GM19238 (cell line): Measurements from ENCODE around the gene HAGH.
"Not testable (repeated sequence)": the region's sequence is repeated elsewhere in the genome, so short reads cannot be mapped to it uniquely, and the experiment has no call there.

Experiments used
- DNase-seq: peaks from one replicate; pipeline ENCODE4 v3.0.0; 2011; ENCODE audit warnings: low spot score; ENCODE audit not compliant: insufficient read length

The HAGH gene

GRCh38 chr16:1810536-1810935 is 16.1 kb downstream of the HAGH start:
- DNase-seq, result no peak

- no peak for DNase-seq
Observed at GRCh38 chr16:1810106-1810505, 16.5 kb downstream of the HAGH start.

GRCh38 chr16:1809281-1809801 is 17.3 kb downstream of the HAGH start:
- DNase-seq, result no peak

- no peak for DNase-seq
Observed at GRCh38 chr16:1808691-1809090, 17.9 kb downstream of the HAGH start.

GRCh38 chr16:1807626-1808025 is 19.0 kb downstream of the HAGH start:
- no peak for DNase-seq

- no peak for DNase-seq
Observed at GRCh38 chr16:1800701-1801100, 25.9 kb downstream of the HAGH start.

- not testable (repeated sequence) for DNase-seq
Observed at GRCh38 chr16:1799263-1799662, 27.4 kb downstream of the HAGH start.

GRCh38 chr16:1794908-1795666 is 31.5 kb downstream of the HAGH start:
- no peak for DNase-seq

GRCh38 chr16:1794221-1794871 is 32.3 kb downstream of the HAGH start:
- no peak for DNase-seq

GRCh38 chr16:1793578-1794220 is 32.9 kb downstream of the HAGH start, which contains the start of gene IGFALS:
Gene IGFALS (minus strand): TSS chr16:1793705. CDS start chr16:1793652, 53 bp downstream.
- DNase-seq, result no peak

- no peak for DNase-seq
Observed at GRCh38 chr16:1792836-1793577, 33.6 kb downstream of the HAGH start.

- DNase-seq, result no peak
Observed at GRCh38 chr16:1791943-1792812, 34.4 kb downstream of the HAGH start.

GRCh38 chr16:1791256-1791942 is 35.2 kb downstream of the HAGH start:
- no peak for DNase-seq

- DNase-seq, result no peak
Observed at GRCh38 chr16:1790611-1791255, 35.9 kb downstream of the HAGH start.

- no peak for DNase-seq
Observed at GRCh38 chr16:1790261-1790610, 36.4 kb downstream of the HAGH start.

GRCh38 chr16:1789643-1790045 is 37.0 kb downstream of the HAGH start:
- DNase-seq, result no peak

- DNase-seq, result no peak
Observed at GRCh38 chr16:1788708-1789100, 37.9 kb downstream of the HAGH start.

- DNase-seq, result no peak
Observed at GRCh38 chr16:1788095-1788707, 38.4 kb downstream of the HAGH start.
